HG02678 (cell line): ENCODE results near the gene EIF4E3.

Source experiments
- ATAC-seq: cut with Tn5 transposase; IDR thresholded peaks from one replicate; pipeline ENCODE4 v1.9.1; 2021; ENCODE audit warnings: mild to moderate bottlenecking, moderate library complexity; ENCODE audit not compliant: unreplicated experiment

Gene EIF4E3

GRCh38 chr3:71690341-71690841 lies 34.8 kb downstream of the EIF4E3 start:
- no peak for ATAC-seq

- ATAC-seq, result no peak
Observed at GRCh38 chr3:71689291-71689690, 35.9 kb downstream of the EIF4E3 start.

- ATAC-seq, result no peak
Observed at GRCh38 chr3:71688121-71688520, 37.1 kb downstream of the EIF4E3 start.

GRCh38 chr3:71685686-71686085 lies 39.5 kb downstream of the EIF4E3 start:
- no peak for ATAC-seq

GRCh38 chr3:71684757-71685386 lies 40.3 kb downstream of the EIF4E3 start:
- no peak for ATAC-seq

- no peak for ATAC-seq
Observed at GRCh38 chr3:71684046-71684756, 41.0 kb downstream of the EIF4E3 start.

GRCh38 chr3:71681224-71681668 lies 44.0 kb downstream of the EIF4E3 start:
- ATAC-seq, result peak; percentile 56

GRCh38 chr3:71680603-71681002 lies 44.6 kb downstream of the EIF4E3 start:
- no peak for ATAC-seq

- ATAC-seq, result no peak
Observed at GRCh38 chr3:71676931-71677330, 48.3 kb downstream of the EIF4E3 start.

- ATAC-seq, result no peak
Observed at GRCh38 chr3:71673486-71673885, 51.7 kb downstream of the EIF4E3 start.

GRCh38 chr3:71672807-71673206 lies 52.4 kb downstream of the EIF4E3 start:
- ATAC-seq, result no peak

GRCh38 chr3:71672340-71672739 lies 52.9 kb downstream of the EIF4E3 start:
- no peak for ATAC-seq

- ATAC-seq, result no peak
Observed at GRCh38 chr3:71671216-71671845, 53.9 kb downstream of the EIF4E3 start.

- no peak for ATAC-seq
Observed at GRCh38 chr3:71662568-71662967, 62.6 kb downstream of the EIF4E3 start.

GRCh38 chr3:71662056-71662455 lies 63.1 kb downstream of the EIF4E3 start:
- ATAC-seq, result no peak

GRCh38 chr3:71659864-71660591 lies 65.2 kb downstream of the EIF4E3 start:
- ATAC-seq, result no peak

GRCh38 chr3:71657831-71658530 lies 67.2 kb downstream of the EIF4E3 start:
- no peak for ATAC-seq

GRCh38 chr3:71655061-71655460 lies 70.1 kb downstream of the EIF4E3 start:
- ATAC-seq, result no peak

GRCh38 chr3:71653414-71653807 lies 71.8 kb downstream of the EIF4E3 start:
- no peak for ATAC-seq

- no peak for ATAC-seq
Observed at GRCh38 chr3:71652781-71653413, 72.3 kb downstream of the EIF4E3 start.
